NCI-H1092 (cell line): ENCODE results near the gene IFRD2.
"Not testable (repeated sequence)": the region's sequence is repeated elsewhere in the genome, so short reads cannot be mapped to it uniquely, and the experiment has no call there.

Experiments
- DNase-seq: peaks from one replicate; lab custom pipeline; 2025; lab: John Stamatoyannopoulos, UW

IFRD2 gene

DNA sequence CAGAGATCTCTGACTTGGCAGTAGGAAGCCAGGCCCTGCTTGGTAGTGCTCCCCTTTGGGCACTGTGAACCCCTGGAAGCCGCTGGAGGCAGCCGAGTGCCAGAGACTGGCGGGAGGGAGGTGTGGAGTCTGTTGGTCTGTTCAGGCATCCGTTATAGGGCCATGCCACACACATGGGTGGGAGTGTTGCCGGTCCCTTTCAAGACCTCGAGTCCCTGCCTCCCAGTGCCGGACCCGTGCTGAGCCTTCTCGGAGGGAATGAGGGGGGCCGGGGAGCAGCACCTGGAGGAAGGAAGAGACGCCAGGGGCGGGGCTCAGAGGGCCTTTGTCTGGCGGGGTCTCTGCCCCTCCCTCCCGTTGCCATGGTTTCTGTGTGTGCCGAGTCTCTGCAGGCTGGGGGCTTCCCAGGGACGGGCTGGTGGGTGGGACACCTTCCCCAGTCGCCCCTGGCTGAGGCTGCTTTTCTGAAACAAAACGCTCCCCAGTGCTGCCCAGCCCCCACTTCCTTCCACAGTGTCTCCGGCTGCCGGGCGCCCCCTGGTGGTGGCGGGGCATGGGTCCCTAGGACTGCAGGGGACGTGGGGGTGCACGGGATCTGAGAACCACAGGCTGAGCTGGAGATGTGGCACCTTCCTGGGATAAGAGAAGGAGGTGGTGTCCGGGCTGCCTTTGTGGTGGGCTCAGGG lies 46.3 kb downstream of the IFRD2 start:
- peak; percentile 79 for DNase-seq

DNA sequence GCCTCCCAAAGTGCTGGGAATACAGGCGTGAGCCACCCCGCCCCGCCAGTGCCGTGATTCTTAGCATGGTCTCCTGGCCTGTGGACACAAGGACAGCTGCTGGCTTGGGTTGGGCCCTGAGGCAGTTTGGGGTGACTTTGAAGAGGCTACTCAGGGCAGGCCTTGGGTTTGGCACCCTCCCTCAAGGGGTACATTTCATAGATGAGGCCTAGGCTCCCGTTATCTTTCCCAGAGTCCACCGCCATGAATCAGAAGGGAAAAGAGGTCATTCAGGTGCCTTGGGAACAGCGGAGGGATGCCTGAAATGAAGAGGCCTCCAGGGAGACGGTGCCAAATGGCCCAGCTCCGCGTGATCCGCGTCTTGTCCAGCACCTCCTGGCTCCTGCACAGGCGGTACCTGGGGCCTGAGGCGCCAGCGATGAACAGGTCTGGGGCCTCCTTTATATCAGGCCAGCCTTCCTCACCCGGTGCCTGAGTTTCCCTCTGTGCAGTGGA lies 46.9 kb downstream of the IFRD2 start:
- no peak for DNase-seq

DNA sequence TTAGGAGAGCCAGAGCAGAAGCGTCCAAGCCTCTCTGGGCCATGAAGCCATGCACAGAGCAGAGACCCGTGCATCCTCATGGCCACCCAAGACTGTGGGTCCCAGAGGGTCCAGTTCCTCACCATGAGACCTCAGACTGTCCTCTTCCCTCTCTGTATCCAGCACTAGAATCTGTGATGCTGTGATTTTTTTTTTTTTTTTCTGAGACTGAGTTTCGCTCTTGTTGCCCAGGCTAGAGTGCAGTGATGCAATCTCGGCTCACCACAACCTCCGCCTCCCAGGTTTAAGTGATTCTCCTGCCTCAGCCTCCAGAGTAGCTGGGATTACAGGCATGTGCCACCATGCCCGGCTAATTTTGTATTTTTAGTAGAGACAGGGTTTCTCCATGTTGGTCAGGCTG lies 47.4 kb downstream of the IFRD2 start:
- not testable (repeated sequence) for DNase-seq

DNA sequence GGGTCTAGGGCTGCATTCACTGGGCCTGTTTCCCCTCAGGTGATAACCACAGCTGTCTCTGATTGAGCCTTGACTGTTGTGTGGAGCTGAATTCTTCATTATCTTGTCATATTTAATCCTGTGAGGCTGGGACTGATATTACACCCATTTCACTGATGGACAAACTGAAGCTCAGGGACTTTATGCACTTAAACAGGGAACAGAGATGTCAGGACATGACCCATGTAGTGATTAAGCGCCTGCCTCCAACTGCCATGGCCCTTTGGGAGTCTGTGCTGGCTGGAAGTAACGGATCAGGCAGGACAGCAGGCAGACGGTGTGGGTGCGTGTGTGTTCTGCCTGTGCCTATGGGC lies 48.7 kb downstream of the IFRD2 start:
- DNase-seq = no peak

DNA sequence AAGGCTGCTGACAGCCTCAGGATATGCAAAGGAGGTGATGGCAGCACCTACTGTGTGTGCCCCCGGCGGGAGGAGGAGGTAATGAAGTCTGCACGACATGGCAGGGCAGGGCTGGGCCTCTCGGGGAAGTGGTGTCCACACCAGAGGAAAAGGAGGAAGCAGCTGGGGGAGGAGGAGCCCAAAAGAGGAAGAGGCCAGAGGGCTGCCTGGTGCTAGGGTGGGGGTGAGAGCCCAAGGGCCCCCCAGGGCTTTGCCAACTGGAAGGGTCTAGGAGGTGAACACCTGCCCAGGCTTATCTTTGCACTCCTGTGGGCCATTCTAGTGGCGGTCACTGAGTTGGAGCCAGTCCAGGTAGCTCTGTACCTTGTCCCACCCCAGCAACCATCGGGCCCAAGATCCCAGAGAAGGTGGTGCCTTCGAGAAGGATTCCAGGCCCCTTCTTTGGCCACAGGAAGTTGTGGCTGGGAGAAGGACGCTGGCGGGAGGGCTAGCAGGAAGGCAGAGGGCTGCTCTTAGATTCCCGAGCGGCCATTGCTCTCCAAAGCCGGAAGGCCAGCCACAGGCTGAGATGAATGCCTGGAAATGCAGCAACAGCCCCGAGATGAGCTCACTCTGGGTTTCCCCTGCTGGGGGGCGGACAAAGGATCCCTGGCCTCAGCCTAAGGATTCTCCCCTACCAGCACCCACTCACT lies 49.2 kb downstream of the IFRD2 start:
- no peak for DNase-seq

DNA sequence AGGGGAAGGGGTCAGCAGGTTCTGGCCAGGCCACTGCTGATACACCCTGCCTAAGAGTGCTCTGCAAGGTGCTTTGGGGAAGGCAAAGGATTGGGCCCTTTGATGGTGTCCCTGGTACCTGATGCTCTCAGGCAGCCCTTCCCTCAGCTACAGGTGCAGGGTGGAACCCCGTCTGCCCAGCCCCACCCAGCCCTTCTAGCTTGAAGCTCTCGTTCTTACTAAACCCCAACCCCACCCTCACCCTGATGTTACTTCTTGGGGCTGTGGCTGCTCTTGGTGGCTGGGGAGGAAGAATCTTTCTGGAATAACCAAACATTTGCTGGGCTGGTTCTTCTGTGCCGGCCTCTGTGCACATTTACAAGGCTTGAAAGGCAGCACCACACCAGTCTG lies 49.9 kb downstream of the IFRD2 start:
- DNase-seq = no peak

DNA sequence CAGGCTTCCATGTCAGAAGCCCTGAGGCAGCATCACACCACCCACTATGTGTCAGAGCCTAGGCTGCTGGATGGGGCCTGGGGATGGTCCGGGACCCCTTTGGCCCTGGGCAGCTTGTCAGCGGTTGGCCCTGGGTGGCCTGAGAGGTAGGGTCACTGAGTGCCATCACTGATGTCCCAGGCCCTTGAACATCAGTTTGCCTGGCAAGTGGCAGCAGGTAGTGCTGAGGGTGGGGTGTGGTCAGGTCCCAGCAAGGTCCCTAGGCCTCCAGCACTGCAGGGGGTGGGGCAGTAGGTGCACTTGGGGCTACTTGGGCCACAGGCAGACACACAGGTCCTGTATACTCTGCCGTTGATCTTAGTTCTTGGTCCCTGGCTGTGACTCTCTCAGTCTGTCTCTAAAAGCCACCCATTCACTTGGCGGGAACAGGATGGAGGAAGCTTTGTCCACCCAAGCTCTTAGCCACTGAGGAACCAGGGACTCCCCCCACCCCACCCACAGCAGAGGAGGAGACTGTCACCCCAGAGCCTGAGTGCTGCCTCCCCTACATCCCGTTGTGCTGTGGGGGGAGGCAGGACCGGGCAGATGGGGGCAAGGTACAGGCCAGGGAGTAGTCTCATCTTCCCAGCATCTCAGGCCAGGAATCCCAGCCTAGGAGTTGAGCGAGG lies 50.4 kb downstream of the IFRD2 start:
- DNase-seq = no peak

DNA sequence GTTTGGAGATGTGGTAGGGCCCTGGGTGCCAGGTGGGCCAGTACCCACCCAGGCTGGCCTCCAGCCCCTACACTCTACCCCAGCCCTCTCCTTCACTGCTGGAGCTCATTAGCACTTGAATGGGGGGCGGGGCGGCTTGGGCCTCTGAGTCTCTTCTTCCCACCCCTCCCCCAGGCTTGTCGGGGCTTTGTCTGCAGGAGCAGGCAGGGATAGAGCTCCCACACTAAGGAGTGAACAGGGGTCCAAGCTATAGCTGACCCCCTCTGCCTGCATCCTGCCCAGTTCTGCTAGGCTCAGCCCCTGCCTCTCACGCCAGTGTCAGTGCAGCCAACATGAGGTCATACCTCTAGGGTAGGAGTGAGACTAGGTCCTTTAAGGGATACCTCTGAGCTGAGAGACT lies 51.1 kb downstream of the IFRD2 start:
- no peak for DNase-seq

DNA sequence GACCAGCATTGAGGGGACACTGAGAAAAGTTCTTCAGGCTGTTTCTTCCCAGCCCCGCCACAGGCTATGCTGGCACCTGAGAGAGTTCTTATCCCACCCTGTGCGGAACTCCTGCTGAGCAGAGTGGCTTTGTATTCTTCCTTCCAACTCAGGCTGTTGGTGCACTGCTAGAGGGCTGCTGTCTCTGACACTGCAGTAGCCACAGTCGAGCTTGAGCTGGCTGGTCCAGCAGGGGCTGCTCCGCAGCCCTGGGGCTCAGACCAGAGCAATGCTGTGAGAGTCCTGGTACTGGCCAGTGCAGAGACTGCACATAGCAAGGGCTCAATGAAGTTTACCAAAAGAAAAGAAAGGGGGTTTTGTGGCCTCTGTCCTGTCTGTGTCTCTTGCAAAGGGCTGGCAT lies 52.6 kb downstream of the IFRD2 start:
- DNase-seq = no peak

DNA sequence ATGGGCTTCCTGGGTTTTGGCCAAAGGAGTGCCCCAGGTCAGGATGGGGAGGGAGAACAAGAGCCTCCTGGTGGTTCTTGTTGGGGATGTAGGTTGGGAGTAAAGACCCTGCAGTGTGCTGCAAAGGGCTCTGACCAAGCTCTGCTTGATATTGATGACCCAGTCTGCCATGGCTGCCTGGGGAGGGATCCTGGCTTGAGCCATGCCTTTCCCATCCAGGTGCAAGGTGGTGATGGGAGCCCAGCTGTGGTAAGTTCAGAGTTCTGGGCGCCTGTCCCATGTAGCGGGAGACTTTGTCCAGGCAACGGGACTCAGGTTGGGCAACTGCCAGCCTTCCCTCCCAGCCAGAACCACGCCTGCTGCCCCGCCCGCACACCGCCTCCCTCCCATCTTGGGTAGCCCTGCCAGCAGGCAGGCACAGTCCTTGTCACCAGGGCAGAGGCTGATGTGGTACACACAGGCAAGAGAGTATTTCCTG lies 53.6 kb downstream of the IFRD2 start:
- DNase-seq = no peak

DNA sequence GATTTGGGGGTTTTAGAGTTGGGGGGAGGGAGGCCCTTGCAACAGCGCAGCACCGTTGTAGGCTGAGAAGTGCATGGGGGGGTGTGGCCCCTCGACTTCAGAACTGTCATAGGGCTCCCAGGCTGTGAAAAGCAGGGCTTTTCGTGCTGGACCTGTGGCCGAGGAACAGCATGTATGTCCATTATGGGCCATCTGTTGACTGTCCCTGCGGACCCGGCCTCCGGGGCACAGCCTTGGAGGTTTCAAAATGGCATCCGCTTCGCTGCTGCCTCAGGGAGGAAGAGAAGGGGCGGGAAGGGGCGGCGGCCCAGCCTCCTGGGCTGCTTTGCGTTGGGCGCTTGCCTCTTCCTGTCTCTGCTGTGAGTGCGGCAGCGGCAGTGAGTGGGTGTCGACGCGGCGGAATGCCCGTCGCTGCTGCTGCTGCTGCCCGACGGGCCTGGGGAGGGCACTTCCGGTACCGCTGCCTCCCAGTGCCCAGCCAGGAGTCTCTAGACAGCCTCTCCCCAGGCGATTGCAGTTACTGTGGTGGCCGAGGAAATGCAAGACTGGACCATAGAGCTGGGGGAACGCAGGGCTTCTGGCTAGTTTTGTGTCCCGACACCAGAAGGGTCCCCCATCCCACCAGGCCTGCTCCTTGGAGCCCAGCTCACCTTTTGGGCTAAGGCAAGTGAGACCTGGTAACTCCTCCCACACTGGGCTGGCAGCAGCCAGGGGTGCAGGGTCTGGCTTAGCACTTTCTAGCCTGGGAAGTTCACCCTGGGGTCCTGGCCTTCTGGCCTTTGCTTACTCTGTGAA lies 54.3 kb downstream of the IFRD2 start:
- peak; percentile 44 for DNase-seq
